ENCODE data around the gene FBXL15.

FBXL15 gene

GRCh38 chr10:102431452-102432124, 11.0 kb downstream of the FBXL15 start:
- WGBS (ENCODE audit: insufficient coverage, insufficient read length), result no CpG with 5 or more reads among the region's 4 CpGs
- H3K4me1 ChIP-seq (ENCODE audit: control insufficient read depth, insufficient read depth, low read length), result peaks cover 2% of the 10 kb centered on the region; the same call in 1 of the 2 replicates
- DNase-seq (ENCODE audit: low read depth, low spot score), result no peak

GRCh38 chr10:102432162-102432950, 11.7 kb downstream of the FBXL15 start, which contains the start of gene CUEDC2:
TSS of gene CUEDC2 (minus strand) at chr10:102432574. CDS start at chr10:102425188, 7,386 bp downstream.
- no CpG with 5 or more reads among the region's 52 CpGs for WGBS (ENCODE audit: insufficient coverage, insufficient read length)
- Histone ChIP-seq H3K9me3 (ENCODE audit: control insufficient read depth, insufficient read depth, low read length) (no peaks in the 10 kb centered on the region), H3K4me1 (ENCODE audit: control insufficient read depth, insufficient read depth, low read length) (peaks cover 2% of the 10 kb centered on the region; the same call in 1 of the 2 replicates)

More at GRCh38 chr10:102431452-102432124, 11.0 kb downstream of the FBXL15 start:
- no peaks in the 10 kb centered on the region for H3K36me3 ChIP-seq (ENCODE audit: control insufficient read depth, insufficient read depth, low read length)
- no peak overlapping the region for H3K27ac ChIP-seq (ENCODE audit: low read length)
- H3K27me3 ChIP-seq (ENCODE audit: control insufficient read depth, insufficient read depth, low read length), result peaks cover 24% of the 10 kb centered on the region
- H3K9me3 ChIP-seq (ENCODE audit: control insufficient read depth, insufficient read depth, low read length), result no peaks in the 10 kb centered on the region
- peak overlapping the region; percentile 57; the same call in 1 of the 2 replicates for H3K4me3 ChIP-seq (ENCODE audit: low read length)

GRCh38 chr10:102433619-102434046, 13.0 kb downstream of the FBXL15 start:
- DNase-seq (ENCODE audit: low read depth, low spot score), result no peak
- no CpG with 5 or more reads among the region's 5 CpGs for WGBS (ENCODE audit: insufficient coverage, insufficient read length)
- H3K27me3 ChIP-seq (ENCODE audit: control insufficient read depth, insufficient read depth, low read length), result peaks cover 24% of the 10 kb centered on the region

More at GRCh38 chr10:102432162-102432950, 11.7 kb downstream of the FBXL15 start, which contains the start of gene CUEDC2:
- Histone ChIP-seq H3K27ac (ENCODE audit: low read length) (no peak within 1 kb of the TSS), H3K4me3 (ENCODE audit: low read length) (peak within 1 kb of the TSS; percentile 57; the same call in 1 of the 2 replicates), H3K36me3 (ENCODE audit: control insufficient read depth, insufficient read depth, low read length) (no peaks in the 10 kb centered on the region), H3K27me3 (ENCODE audit: control insufficient read depth, insufficient read depth, low read length) (peaks cover 24% of the 10 kb centered on the region)
- peak; percentile 98 for DNase-seq (ENCODE audit: low read depth, low spot score)

GRCh38 chr10:102434394-102435132, 13.9 kb downstream of the FBXL15 start:
- H3K4me3 ChIP-seq (ENCODE audit: low read length), result no peak overlapping the region
- WGBS (ENCODE audit: insufficient coverage, insufficient read length), result no CpG with 5 or more reads among the region's 9 CpGs
- no peak overlapping the region for H3K27ac ChIP-seq (ENCODE audit: low read length)
- peaks cover 2% of the 10 kb centered on the region; the same call in 1 of the 2 replicates for H3K4me1 ChIP-seq (ENCODE audit: control insufficient read depth, insufficient read depth, low read length)
- H3K9me3 ChIP-seq (ENCODE audit: control insufficient read depth, insufficient read depth, low read length), result no peaks in the 10 kb centered on the region
- peaks cover 24% of the 10 kb centered on the region for H3K27me3 ChIP-seq (ENCODE audit: control insufficient read depth, insufficient read depth, low read length)
- no peak for DNase-seq (ENCODE audit: low read depth, low spot score)
- H3K36me3 ChIP-seq (ENCODE audit: control insufficient read depth, insufficient read depth, low read length), result no peaks in the 10 kb centered on the region

More at GRCh38 chr10:102433619-102434046, 13.0 kb downstream of the FBXL15 start:
- peaks cover 2% of the 10 kb centered on the region; the same call in 1 of the 2 replicates for H3K4me1 ChIP-seq (ENCODE audit: control insufficient read depth, insufficient read depth, low read length)
- H3K4me3 ChIP-seq (ENCODE audit: low read length), result no peak overlapping the region
- no peak overlapping the region for H3K27ac ChIP-seq (ENCODE audit: low read length)
- H3K9me3 ChIP-seq (ENCODE audit: control insufficient read depth, insufficient read depth, low read length), result no peaks in the 10 kb centered on the region
- no peaks in the 10 kb centered on the region for H3K36me3 ChIP-seq (ENCODE audit: control insufficient read depth, insufficient read depth, low read length)

- Histone ChIP-seq H3K27me3 (ENCODE audit: control insufficient read depth, insufficient read depth, low read length) (peaks cover 24% of the 10 kb centered on the region), H3K9me3 (ENCODE audit: control insufficient read depth, insufficient read depth, low read length) (no peaks in the 10 kb centered on the region), H3K4me1 (ENCODE audit: control insufficient read depth, insufficient read depth, low read length) (peaks cover 2% of the 10 kb centered on the region; the same call in 1 of the 2 replicates), H3K36me3 (ENCODE audit: control insufficient read depth, insufficient read depth, low read length) (no peaks in the 10 kb centered on the region), H3K4me3 (ENCODE audit: low read length) (no peak overlapping the region), H3K27ac (ENCODE audit: low read length) (no peak overlapping the region)
- no peak for DNase-seq (ENCODE audit: low read depth, low spot score)
- no CpG with 5 or more reads among the region's 5 CpGs for WGBS (ENCODE audit: insufficient coverage, insufficient read length)
Measured at GRCh38 chr10:102435133-102435497, 14.5 kb downstream of the FBXL15 start.

GRCh38 chr10:102435529-102436233, 15.0 kb downstream of the FBXL15 start:
- Histone ChIP-seq H3K27ac (ENCODE audit: low read length) (no peak overlapping the region), H3K36me3 (ENCODE audit: control insufficient read depth, insufficient read depth, low read length) (no peaks in the 10 kb centered on the region), H3K27me3 (ENCODE audit: control insufficient read depth, insufficient read depth, low read length) (peaks cover 24% of the 10 kb centered on the region), H3K9me3 (ENCODE audit: control insufficient read depth, insufficient read depth, low read length) (no peaks in the 10 kb centered on the region), H3K4me3 (ENCODE audit: low read length) (no peak overlapping the region), H3K4me1 (ENCODE audit: control insufficient read depth, insufficient read depth, low read length) (peaks cover 2% of the 10 kb centered on the region; the same call in 1 of the 2 replicates)
- no peak for DNase-seq (ENCODE audit: low read depth, low spot score)
- no CpG with 5 or more reads among the region's 14 CpGs for WGBS (ENCODE audit: insufficient coverage, insufficient read length)

- DNase-seq (ENCODE audit: low read depth, low spot score), result no peak
- no CpG with 5 or more reads among the region's 6 CpGs for WGBS (ENCODE audit: insufficient coverage, insufficient read length)
- no peak overlapping the region for H3K27ac ChIP-seq (ENCODE audit: low read length)
- peaks cover 24% of the 10 kb centered on the region for H3K27me3 ChIP-seq (ENCODE audit: control insufficient read depth, insufficient read depth, low read length)
- peaks cover 2% of the 10 kb centered on the region; the same call in 1 of the 2 replicates for H3K4me1 ChIP-seq (ENCODE audit: control insufficient read depth, insufficient read depth, low read length)
- H3K9me3 ChIP-seq (ENCODE audit: control insufficient read depth, insufficient read depth, low read length), result no peaks in the 10 kb centered on the region
- no peaks in the 10 kb centered on the region for H3K36me3 ChIP-seq (ENCODE audit: control insufficient read depth, insufficient read depth, low read length)
- H3K4me3 ChIP-seq (ENCODE audit: low read length), result no peak overlapping the region
Measured at GRCh38 chr10:102436312-102436711, 15.7 kb downstream of the FBXL15 start.

GRCh38 chr10:102437515-102437914, 16.9 kb downstream of the FBXL15 start:
- no CpG with 5 or more reads among the region's 3 CpGs for WGBS (ENCODE audit: insufficient coverage, insufficient read length)
- Histone ChIP-seq H3K27ac (ENCODE audit: low read length) (no peak overlapping the region), H3K4me3 (ENCODE audit: low read length) (no peak overlapping the region), H3K36me3 (ENCODE audit: control insufficient read depth, insufficient read depth, low read length) (no peaks in the 10 kb centered on the region), H3K27me3 (ENCODE audit: control insufficient read depth, insufficient read depth, low read length) (peaks cover 24% of the 10 kb centered on the region), H3K9me3 (ENCODE audit: control insufficient read depth, insufficient read depth, low read length) (no peaks in the 10 kb centered on the region), H3K4me1 (ENCODE audit: control insufficient read depth, insufficient read depth, low read length) (peaks cover 2% of the 10 kb centered on the region; the same call in 1 of the 2 replicates)
- no peak for DNase-seq (ENCODE audit: low read depth, low spot score)

- Histone ChIP-seq H3K27me3 (ENCODE audit: control insufficient read depth, insufficient read depth, low read length) (peaks cover 23% of the 10 kb centered on the region), H3K9me3 (ENCODE audit: control insufficient read depth, insufficient read depth, low read length) (no peaks in the 10 kb centered on the region), H3K4me1 (ENCODE audit: control insufficient read depth, insufficient read depth, low read length) (peaks cover 2% of the 10 kb centered on the region; the same call in 1 of the 2 replicates), H3K4me3 (ENCODE audit: low read length) (no peak overlapping the region), H3K27ac (ENCODE audit: low read length) (no peak overlapping the region), H3K36me3 (ENCODE audit: control insufficient read depth, insufficient read depth, low read length) (no peaks in the 10 kb centered on the region)
- DNase-seq (ENCODE audit: low read depth, low spot score), result no peak
- no CpG with 5 or more reads among the region's 1 CpG for WGBS (ENCODE audit: insufficient coverage, insufficient read length)
Measured at GRCh38 chr10:102438374-102438773, 17.7 kb downstream of the FBXL15 start.
